ENCODE results near the gene PRG2.

Gene PRG2

GRCh38 chr11:57376095-57377090 lies 14.1 kb downstream of the PRG2 start:
- H2BK15ac ChIP-seq (ENCODE audit: low read length): no peak overlapping the region
- H3K9me3 ChIP-seq (replicated peaks in 1 of 2; ENCODE audit: control insufficient read depth in 2 of 2, insufficient read depth in 1 of 2, low read depth in 1 of 2, low read length in 2 of 2): no peaks in the 10 kb centered on the region
- no peak overlapping the region for H3K4me2 ChIP-seq (ENCODE audit: insufficient read depth, low read length, poor library complexity, severe bottlenecking)
- H3K4me1 ChIP-seq (ENCODE audit: control insufficient read depth in 2 of 2, insufficient read depth in 1 of 2, low read depth in 1 of 2, low read length in 2 of 2): no peaks in the 10 kb centered on the region
- H2AFZ ChIP-seq (ENCODE audit: low read length): no peak overlapping the region
- H2BK120ac ChIP-seq (ENCODE audit: low read depth, low read length): no peak overlapping the region
- DNase-seq (ENCODE audit: low spot score): no peak
- WGBS, 2 donors (ENCODE audit: extremely low coverage in 2 of 2, insufficient read length in 2 of 2, insufficient replicate concordance in 1 of 2): 100% methylated on average over 1 of the region's 26 CpGs; no CpG with 5 or more reads in 1 of the 2 donors
- H3K4ac ChIP-seq (ENCODE audit: low read length): no peak overlapping the region
- no peaks in the 10 kb centered on the region for H3K79me1 ChIP-seq (ENCODE audit: low read depth, low read length)
- H4K91ac ChIP-seq (ENCODE audit: low read depth, low read length, poor library complexity): no peak overlapping the region
- H3K4me3 ChIP-seq (ENCODE audit: low read length in 2 of 2): no peak overlapping the region
- peaks cover 0 to 17% (median 0%) of the 10 kb centered on the region in 3 experiments for H3K27me3 ChIP-seq (ENCODE audit: control insufficient read depth in 3 of 3, insufficient read depth in 3 of 3, low read depth in 1 of 3, low read length in 3 of 3)
- peak overlapping the region; percentile 23 for H3K14ac ChIP-seq (ENCODE audit: low read length)
- no peak overlapping the region for H2AK5ac ChIP-seq (ENCODE audit: low read depth, low read length)
- H3K23ac ChIP-seq (ENCODE audit: low read depth, low read length, poor library complexity): no peak overlapping the region
- no peak overlapping the region for H2BK12ac ChIP-seq (ENCODE audit: low read length)
- no peak overlapping the region for H3K18ac ChIP-seq (ENCODE audit: low read length)
- H4K8ac ChIP-seq (ENCODE audit: low read depth, low read length): no peak overlapping the region
- H3K36me3 ChIP-seq (replicated peaks in 1 of 2; ENCODE audit: control insufficient read depth in 2 of 2, insufficient read depth in 2 of 2, low read length in 2 of 2): no peaks in the 10 kb centered on the region
- H2BK5ac ChIP-seq (ENCODE audit: low read length): no peak overlapping the region
- H3K27ac ChIP-seq (replicated peaks; ENCODE audit: low read length): no peak overlapping the region
- no peak overlapping the region for H3K9ac ChIP-seq (ENCODE audit: low read depth, low read length, poor library complexity)

- no peaks in the 10 kb centered on the region for H3K36me3 ChIP-seq (replicated peaks in 1 of 2; ENCODE audit: control insufficient read depth in 2 of 2, insufficient read depth in 2 of 2, low read length in 2 of 2)
- no peak overlapping the region for H3K18ac ChIP-seq (ENCODE audit: low read length)
- no peak overlapping the region for H3K4me3 ChIP-seq (ENCODE audit: low read length in 2 of 2)
- no peaks in the 10 kb centered on the region for H3K4me1 ChIP-seq (ENCODE audit: control insufficient read depth in 2 of 2, insufficient read depth in 1 of 2, low read depth in 1 of 2, low read length in 2 of 2)
- no peak overlapping the region for H3K9ac ChIP-seq (ENCODE audit: low read depth, low read length, poor library complexity)
- no peak overlapping the region for H4K91ac ChIP-seq (ENCODE audit: low read depth, low read length, poor library complexity)
- H3K14ac ChIP-seq (ENCODE audit: low read length): no peak overlapping the region
- no peak overlapping the region for H3K23ac ChIP-seq (ENCODE audit: low read depth, low read length, poor library complexity)
- no peak overlapping the region for H2BK12ac ChIP-seq (ENCODE audit: low read length)
- H2AK5ac ChIP-seq (ENCODE audit: low read depth, low read length): no peak overlapping the region
- no peak overlapping the region for H4K8ac ChIP-seq (ENCODE audit: low read depth, low read length)
- no peak overlapping the region for H3K4ac ChIP-seq (ENCODE audit: low read length)
- H3K4me2 ChIP-seq (ENCODE audit: insufficient read depth, low read length, poor library complexity, severe bottlenecking): no peak overlapping the region
- H3K27me3 ChIP-seq (ENCODE audit: control insufficient read depth in 3 of 3, insufficient read depth in 3 of 3, low read depth in 1 of 3, low read length in 3 of 3): peaks cover 0 to 17% (median 0%) of the 10 kb centered on the region in 3 experiments
- H2BK120ac ChIP-seq (ENCODE audit: low read depth, low read length): no peak overlapping the region
- no peak overlapping the region for H2AFZ ChIP-seq (ENCODE audit: low read length)
- no peak overlapping the region for H2BK5ac ChIP-seq (ENCODE audit: low read length)
- H3K27ac ChIP-seq (replicated peaks; ENCODE audit: low read length): no peak overlapping the region
- WGBS, 2 donors (ENCODE audit: extremely low coverage in 2 of 2, insufficient read length in 2 of 2, insufficient replicate concordance in 1 of 2): no CpG with 5 or more reads among the region's 2 CpGs
- no peak for DNase-seq (ENCODE audit: low spot score)
- no peaks in the 10 kb centered on the region for H3K79me1 ChIP-seq (ENCODE audit: low read depth, low read length)
- no peaks in the 10 kb centered on the region for H3K9me3 ChIP-seq (replicated peaks in 1 of 2; ENCODE audit: control insufficient read depth in 2 of 2, insufficient read depth in 1 of 2, low read depth in 1 of 2, low read length in 2 of 2)
- H2BK15ac ChIP-seq (ENCODE audit: low read length): no peak overlapping the region
These were observed 15.0 kb downstream of the PRG2 start for GRCh38 chr11:57375490-57375889.

- Histone ChIP-seq H3K9ac (ENCODE audit: low read depth, low read length, poor library complexity) (no peak overlapping the region), H2BK5ac (ENCODE audit: low read length) (no peak overlapping the region), H2AFZ (ENCODE audit: low read length) (no peak overlapping the region), H3K4me3 (ENCODE audit: low read length in 2 of 2) (no peak overlapping the region), H3K4me1 (ENCODE audit: control insufficient read depth in 2 of 2, insufficient read depth in 1 of 2, low read depth in 1 of 2, low read length in 2 of 2) (no peaks in the 10 kb centered on the region), H3K18ac (ENCODE audit: low read length) (no peak overlapping the region), H3K9me3 (replicated peaks in 1 of 2; ENCODE audit: control insufficient read depth in 2 of 2, insufficient read depth in 1 of 2, low read depth in 1 of 2, low read length in 2 of 2) (no peaks in the 10 kb centered on the region), H3K14ac (ENCODE audit: low read length) (no peak overlapping the region), H2BK12ac (ENCODE audit: low read length) (no peak overlapping the region), H3K4me2 (ENCODE audit: insufficient read depth, low read length, poor library complexity, severe bottlenecking) (no peak overlapping the region), H4K8ac (ENCODE audit: low read depth, low read length) (no peak overlapping the region), H2AK5ac (ENCODE audit: low read depth, low read length) (no peak overlapping the region), H3K27me3 (ENCODE audit: control insufficient read depth in 3 of 3, insufficient read depth in 3 of 3, low read depth in 1 of 3, low read length in 3 of 3) (peaks cover 0 to 17% (median 0%) of the 10 kb centered on the region in 3 experiments), H2BK15ac (ENCODE audit: low read length) (no peak overlapping the region), H3K36me3 (replicated peaks in 1 of 2; ENCODE audit: control insufficient read depth in 2 of 2, insufficient read depth in 2 of 2, low read length in 2 of 2) (no peaks in the 10 kb centered on the region), H3K79me1 (ENCODE audit: low read depth, low read length) (no peaks in the 10 kb centered on the region), H2BK120ac (ENCODE audit: low read depth, low read length) (no peak overlapping the region), H3K27ac (replicated peaks; ENCODE audit: low read length) (no peak overlapping the region), H3K4ac (ENCODE audit: low read length) (no peak overlapping the region), H3K23ac (ENCODE audit: low read depth, low read length, poor library complexity) (no peak overlapping the region), H4K91ac (ENCODE audit: low read depth, low read length, poor library complexity) (no peak overlapping the region)
- WGBS, 2 donors (ENCODE audit: extremely low coverage in 2 of 2, insufficient read length in 2 of 2, insufficient replicate concordance in 1 of 2): no CpG with 5 or more reads among the region's 3 CpGs
- no peak for DNase-seq (ENCODE audit: low spot score)
These were observed 15.5 kb downstream of the PRG2 start for GRCh38 chr11:57374966-57375365.

- H3K27ac ChIP-seq (replicated peaks; ENCODE audit: low read length): no peak overlapping the region
- WGBS, 2 donors (ENCODE audit: extremely low coverage in 2 of 2, insufficient read length in 2 of 2, insufficient replicate concordance in 1 of 2): no CpG with 5 or more reads among the region's 3 CpGs
These were observed 17.3 kb downstream of the PRG2 start for GRCh38 chr11:57373146-57373545.

More at GRCh38 chr11:57373146-57373545, 17.3 kb downstream of the PRG2 start:
- H2BK15ac ChIP-seq (ENCODE audit: low read length): no peak overlapping the region
- no peaks in the 10 kb centered on the region for H3K4me1 ChIP-seq (ENCODE audit: control insufficient read depth in 2 of 2, insufficient read depth in 1 of 2, low read depth in 1 of 2, low read length in 2 of 2)
- no peak overlapping the region for H3K4me2 ChIP-seq (ENCODE audit: insufficient read depth, low read length, poor library complexity, severe bottlenecking)
- H2BK120ac ChIP-seq (ENCODE audit: low read depth, low read length): no peak overlapping the region
- no peak overlapping the region for H3K14ac ChIP-seq (ENCODE audit: low read length)
- H4K8ac ChIP-seq (ENCODE audit: low read depth, low read length): no peak overlapping the region
- H2AK5ac ChIP-seq (ENCODE audit: low read depth, low read length): no peak overlapping the region
- no peak overlapping the region for H4K91ac ChIP-seq (ENCODE audit: low read depth, low read length, poor library complexity)
- H3K9ac ChIP-seq (ENCODE audit: low read depth, low read length, poor library complexity): peak overlapping the region; percentile 12
- no peaks in the 10 kb centered on the region for H3K36me3 ChIP-seq (replicated peaks in 1 of 2; ENCODE audit: control insufficient read depth in 2 of 2, insufficient read depth in 2 of 2, low read length in 2 of 2)
- no peak overlapping the region for H3K4ac ChIP-seq (ENCODE audit: low read length)
- H3K23ac ChIP-seq (ENCODE audit: low read depth, low read length, poor library complexity): no peak overlapping the region
- no peak overlapping the region for H3K4me3 ChIP-seq (ENCODE audit: low read length in 2 of 2)
- H2BK5ac ChIP-seq (ENCODE audit: low read length): no peak overlapping the region
- no peak overlapping the region for H3K18ac ChIP-seq (ENCODE audit: low read length)
- no peaks in the 10 kb centered on the region for H3K9me3 ChIP-seq (replicated peaks in 1 of 2; ENCODE audit: control insufficient read depth in 2 of 2, insufficient read depth in 1 of 2, low read depth in 1 of 2, low read length in 2 of 2)
- no peaks in the 10 kb centered on the region for H3K79me1 ChIP-seq (ENCODE audit: low read depth, low read length)
- no peak for DNase-seq (ENCODE audit: low spot score)
- no peak overlapping the region for H2AFZ ChIP-seq (ENCODE audit: low read length)
- H2BK12ac ChIP-seq (ENCODE audit: low read length): no peak overlapping the region
- H3K27me3 ChIP-seq (ENCODE audit: control insufficient read depth in 3 of 3, insufficient read depth in 3 of 3, low read depth in 1 of 3, low read length in 3 of 3): peaks cover 0 to 24% (median 0%) of the 10 kb centered on the region in 3 experiments
